GM11168 (cell line): ENCODE measurements around the gene DOK3.

ENCODE experiments used
- in situ Hi-C: fragments of 300-500 bp; cut with MboI; formaldehyde crosslinking; loops from one replicate; pipeline ENCODE4 v1.12.0; 2022; ENCODE audit warnings: low sequenced_read_pairs; ENCODE audit not compliant: unreplicated experiment

The DOK3 gene

DNA sequence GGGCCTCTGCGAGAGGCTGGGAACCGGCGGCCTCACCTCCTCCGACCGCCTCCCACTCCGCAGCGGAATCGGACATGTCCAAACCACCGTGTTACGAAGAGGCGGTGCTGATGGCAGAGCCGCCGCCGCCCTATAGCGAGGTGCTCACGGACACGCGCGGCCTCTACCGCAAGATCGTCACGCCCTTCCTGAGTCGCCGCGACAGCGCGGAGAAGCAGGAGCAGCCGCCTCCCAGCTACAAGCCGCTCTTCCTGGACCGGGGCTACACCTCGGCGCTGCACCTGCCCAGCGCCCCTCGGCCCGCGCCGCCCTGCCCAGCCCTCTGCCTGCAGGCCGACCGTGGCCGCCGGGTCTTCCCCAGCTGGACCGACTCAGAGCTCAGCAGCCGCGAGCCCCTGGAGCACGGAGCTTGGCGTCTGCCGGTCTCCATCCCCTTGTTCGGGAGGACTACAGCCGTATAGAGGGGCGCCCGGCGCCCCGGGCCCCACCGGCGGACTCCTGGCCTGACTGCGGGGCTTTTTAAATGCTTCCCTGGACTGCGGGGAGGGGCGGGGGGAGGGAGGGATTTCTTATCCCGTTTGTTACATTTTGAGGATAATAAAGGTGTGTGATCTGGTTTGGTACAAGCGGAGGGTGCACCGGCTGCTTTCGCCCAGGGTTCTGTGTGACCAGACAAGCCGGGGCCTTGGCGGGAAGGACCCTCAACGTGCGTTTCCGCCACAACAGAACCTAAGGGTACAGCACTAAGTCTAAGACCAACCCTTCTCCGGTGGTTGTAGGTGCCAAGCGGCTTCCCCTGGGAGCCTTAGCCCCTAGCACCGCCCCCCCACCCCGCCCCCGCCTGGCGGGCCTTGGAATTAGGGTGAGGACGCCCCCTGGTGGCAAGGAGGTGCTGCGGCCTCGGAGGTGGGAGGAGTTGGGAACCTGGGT, 53.7 kb downstream of the DOK3 start:
- in situ Hi-C loops: no loop called here

DNA sequence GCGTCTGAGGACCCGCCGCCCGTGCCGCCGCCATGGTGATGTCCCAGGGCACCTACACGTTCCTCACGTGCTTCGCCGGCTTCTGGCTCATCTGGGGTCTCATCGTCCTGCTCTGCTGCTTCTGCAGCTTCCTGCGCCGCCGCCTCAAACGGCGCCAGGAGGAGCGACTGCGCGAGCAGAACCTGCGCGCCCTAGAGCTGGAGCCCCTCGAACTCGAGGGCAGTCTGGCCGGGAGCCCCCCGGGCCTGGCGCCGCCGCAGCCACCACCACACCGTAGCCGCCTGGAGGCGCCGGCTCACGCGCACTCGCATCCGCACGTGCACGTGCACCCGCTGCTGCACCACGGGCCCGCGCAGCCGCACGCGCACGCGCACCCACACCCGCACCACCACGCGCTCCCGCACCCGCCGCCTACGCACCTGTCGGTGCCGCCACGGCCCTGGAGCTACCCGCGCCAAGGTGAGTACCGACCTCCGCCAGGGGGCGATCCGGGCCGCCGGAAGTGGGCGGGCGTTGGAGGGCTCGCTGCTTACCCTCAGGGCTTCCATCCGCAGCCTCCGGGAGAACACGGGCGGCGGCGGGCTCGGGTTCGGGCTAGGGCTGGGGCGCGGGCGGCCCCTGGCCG, 54.5 kb downstream of the DOK3 start:
- in situ Hi-C loops: no loop called here

DNA sequence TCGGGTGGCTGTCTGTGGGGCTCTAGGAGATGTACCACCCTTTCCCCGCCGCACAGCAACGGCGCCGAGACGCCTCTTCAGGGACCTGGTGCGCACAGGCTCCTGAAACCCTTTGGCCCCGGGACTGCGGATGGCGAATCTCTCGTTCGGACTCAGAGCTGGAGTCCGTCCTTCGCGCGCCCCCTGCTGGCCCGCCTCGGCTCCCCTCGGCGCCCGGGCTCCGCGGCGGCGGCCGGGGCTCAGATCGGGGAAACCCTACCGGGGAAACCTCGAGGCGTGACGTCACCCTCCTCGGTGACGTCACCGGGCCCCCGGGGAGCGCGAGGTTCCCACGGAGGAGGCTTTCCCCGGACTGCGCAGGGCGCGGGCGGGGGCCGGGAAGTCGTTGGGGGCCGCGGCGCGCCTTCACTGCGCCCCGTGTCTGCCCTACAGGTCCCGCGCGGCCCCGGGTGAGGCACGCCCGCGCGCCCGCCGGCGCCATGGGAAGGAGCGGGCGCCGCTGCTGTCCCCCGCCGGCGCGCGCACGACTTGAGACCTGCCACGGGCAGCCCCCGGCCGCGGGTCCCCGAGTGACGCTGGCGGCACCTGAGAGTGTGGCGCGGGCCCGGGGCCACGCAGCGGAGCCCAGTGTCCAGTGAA, 55.1 kb downstream of the DOK3 start:
- in situ Hi-C loops: no loop called here

- in situ Hi-C loops: no loop called here
Measured at GRCh38 chr5:177453852-177454396, 55.7 kb downstream of the DOK3 start.

DNA sequence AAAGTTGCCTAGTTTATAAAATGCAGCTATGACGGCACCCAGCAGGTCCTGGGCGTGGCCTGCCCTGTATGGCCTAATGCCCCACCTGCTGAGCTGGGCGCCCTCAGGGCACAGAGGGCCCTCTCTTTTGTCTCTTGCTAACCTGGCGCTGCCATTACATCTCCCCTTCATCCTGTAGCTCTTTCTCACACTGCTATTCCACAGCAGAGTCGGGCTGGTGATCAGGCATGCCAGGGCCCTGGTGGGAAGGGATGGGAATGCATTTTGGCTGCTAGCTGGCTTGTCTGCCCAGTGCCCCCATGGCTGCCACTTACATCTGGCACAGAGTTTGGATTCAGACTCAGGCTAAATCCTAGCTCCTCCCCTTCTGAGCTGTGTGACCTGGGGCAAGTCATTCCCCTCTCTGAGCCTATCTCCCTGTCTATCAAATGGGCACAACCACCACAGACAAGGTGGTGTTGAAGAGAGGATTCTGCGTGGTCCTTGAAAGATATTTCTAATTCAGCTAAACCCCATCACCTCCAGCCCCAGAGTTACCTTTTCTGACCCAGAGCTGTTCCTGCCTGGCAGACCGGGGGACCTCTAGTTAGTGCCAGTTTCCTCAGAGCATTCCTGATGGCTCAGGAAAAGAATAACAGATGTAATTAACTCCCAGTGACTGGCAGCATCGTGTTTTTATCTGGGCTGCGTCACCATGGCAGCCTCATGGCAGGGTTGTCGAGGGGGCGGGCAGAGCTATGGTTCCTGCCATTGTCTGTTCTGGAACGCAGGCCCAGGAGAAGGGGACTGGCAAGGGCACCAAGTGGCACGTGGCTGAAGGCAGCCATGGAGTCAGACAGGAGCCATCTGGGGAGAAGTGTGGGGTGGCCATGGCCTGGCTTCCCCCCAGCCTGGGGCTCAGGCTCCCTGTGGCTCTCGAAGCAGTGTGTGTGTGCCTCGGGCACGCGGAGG, 56.7 kb downstream of the DOK3 start:
- in situ Hi-C loops: no loop called here
